Measurements from ENCODE around the gene KIF26B. TPM values are rescaled to one million over a fixed set of nuclear protein-coding genes. Genes with fewer than 3 reads are reported as not detected.

The KIF26B gene
- total and polyA plus RNA-seq, 10 of the 15 experiments (the other 5 are each of a cell fraction or from before 2014, with no cell fraction given): 0.35 to 11.6 (median 2.2) TPM

DNA sequence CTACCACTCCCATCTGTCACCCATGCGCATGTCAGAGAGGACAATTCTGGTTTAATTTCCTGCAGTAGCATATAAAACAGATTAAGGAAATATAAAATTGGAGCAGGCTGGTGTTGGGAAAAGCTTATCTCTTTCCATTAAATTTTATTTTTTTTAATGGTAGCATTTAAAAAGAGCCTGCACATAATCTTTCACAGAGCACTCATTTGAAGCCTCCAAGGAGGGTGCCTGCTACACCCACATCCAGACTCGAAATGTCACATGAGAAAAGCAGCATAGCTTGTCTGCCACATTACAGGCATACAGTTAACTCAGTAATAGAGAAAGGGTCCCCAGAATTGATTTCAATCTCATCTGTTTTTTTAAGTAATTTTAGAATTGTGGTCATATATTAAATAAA, 599.0 kb downstream of the KIF26B start:
- Histone ChIP-seq H3K9ac (ENCODE audit: control insufficient read depth, insufficient read depth, low read length) (no peak overlapping the region), H3K4me3 (no peak overlapping the region), H3K79me2 (ENCODE audit: control insufficient read depth, insufficient read depth, low read length) (no peaks in the 10 kb centered on the region), H3K4me1 (ENCODE audit: control insufficient read depth, insufficient read depth, low read length) (peaks cover 5% of the 10 kb centered on the region; the same call in 1 of the 2 replicates), H4K20me1 (ENCODE audit: control insufficient read depth, insufficient read depth) (no peaks in the 10 kb centered on the region), H3K9me3 (replicated peaks; ENCODE audit: control insufficient read depth, insufficient read depth, low read length) (no peaks in the 10 kb centered on the region), H3K27ac (ENCODE audit: control insufficient read depth, insufficient read depth) (no peak overlapping the region), H2AFZ (ENCODE audit: control insufficient read depth, low read depth, low read length) (no peak overlapping the region), H3K4me2 (ENCODE audit: control insufficient read depth, insufficient read depth) (no peak overlapping the region), H3K36me3 (ENCODE audit: control insufficient read depth in 2 of 2, insufficient read depth in 2 of 2, low read length in 1 of 2) (no peaks in the 10 kb centered on the region), H3K27me3 (replicated peaks in 1 of 2; ENCODE audit: control insufficient read depth in 2 of 2, insufficient read depth in 2 of 2, low read length in 1 of 2) (no peaks in the 10 kb centered on the region)
- no TSS peak for BruUV-seq (replicated peaks)
- 54% methylated on average over 2 of the region's 2 CpGs for WGBS (ENCODE audit: insufficient coverage, insufficient replicate concordance, low lambda C conversion rate, missing lambda C conversion rate)
- ChIA-PET SMC1A (ENCODE audit: uncharacterized antibody, unreplicated experiment) (interaction anchor here (0.9 to 1.7 kb wide), 2 partner anchors 9 to 14 kb away, joined by 3 to 4 read pairs; no protein-coding TSS in a partner anchor), CTCF (interaction anchor here (0.6 kb wide), 1 partner anchor 50 kb away, joined by 3 read pairs; no protein-coding TSS in a partner anchor), RAD21 (ENCODE audit: unreplicated experiment) (no interaction called here), POLR2A (no interaction called here)
- DNase-seq (ENCODE audit: low read depth, low spot score) (no peak), FAIRE-seq (no peak), ATAC-seq (no peak)
- intact Hi-C loops (cut with micrococcal nuclease; ENCODE audit: unreplicated experiment): no loop called here
- in situ Hi-C loops (cut with MboI): no loop called here
- TF ChIP-seq IKZF2 (IDR thresholded peaks at IDR 0.05) (no peak), HCFC1 (IDR thresholded peaks at IDR 0.05; ENCODE audit: low read length) (no peak), FOXM1 (IDR thresholded peaks at IDR 0.05; ENCODE audit: low read depth, low read length) (no peak)
- TF ChIP-seq, protein P1, sequence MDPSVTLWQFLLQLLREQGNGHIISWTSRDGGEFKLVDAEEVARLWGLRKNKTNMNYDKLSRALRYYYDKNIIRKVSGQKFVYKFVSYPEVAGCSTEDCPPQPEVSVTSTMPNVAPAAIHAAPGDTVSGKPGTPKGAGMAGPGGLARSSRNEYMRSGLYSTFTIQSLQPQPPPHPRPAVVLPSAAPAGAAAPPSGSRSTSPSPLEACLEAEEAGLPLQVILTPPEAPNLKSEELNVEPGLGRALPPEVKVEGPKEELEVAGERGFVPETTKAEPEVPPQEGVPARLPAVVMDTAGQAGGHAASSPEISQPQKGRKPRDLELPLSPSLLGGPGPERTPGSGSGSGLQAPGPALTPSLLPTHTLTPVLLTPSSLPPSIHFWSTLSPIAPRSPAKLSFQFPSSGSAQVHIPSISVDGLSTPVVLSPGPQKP (IDR thresholded peaks at IDR 0.05; ENCODE audit: low read depth, low read length): no peak

DNA sequence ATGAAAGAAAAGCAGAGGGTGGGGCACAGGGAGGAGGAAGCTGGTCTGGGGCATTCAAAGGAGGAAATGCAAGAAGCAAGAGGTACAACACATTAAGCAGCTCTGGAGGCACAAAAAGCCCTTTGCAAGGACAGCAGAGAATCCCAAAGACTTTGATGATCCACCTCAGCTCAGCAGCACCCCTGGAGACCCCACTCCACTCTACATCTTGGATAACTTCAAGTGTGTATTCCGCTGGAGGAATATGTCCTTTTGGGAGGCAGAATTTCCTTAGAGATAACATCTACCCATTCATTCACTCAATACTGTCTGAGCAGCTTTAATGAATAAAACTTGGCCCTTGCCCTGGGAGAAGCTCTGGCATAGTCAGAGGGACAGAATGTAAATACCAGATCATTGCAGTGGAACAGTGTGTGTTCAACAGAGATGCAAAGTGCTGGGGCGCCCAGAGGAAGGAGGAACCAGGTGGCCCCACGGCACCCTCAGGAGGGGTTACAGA, 599.7 kb downstream of the KIF26B start:
- Histone ChIP-seq H3K27ac (ENCODE audit: control insufficient read depth, insufficient read depth) (no peak overlapping the region), H2AFZ (ENCODE audit: control insufficient read depth, low read depth, low read length) (no peak overlapping the region), H3K9me3 (replicated peaks; ENCODE audit: control insufficient read depth, insufficient read depth, low read length) (no peaks in the 10 kb centered on the region), H4K20me1 (ENCODE audit: control insufficient read depth, insufficient read depth) (no peaks in the 10 kb centered on the region), H3K36me3 (ENCODE audit: control insufficient read depth in 2 of 2, insufficient read depth in 2 of 2, low read length in 1 of 2) (no peaks in the 10 kb centered on the region), H3K4me2 (ENCODE audit: control insufficient read depth, insufficient read depth) (no peak overlapping the region), H3K9ac (ENCODE audit: control insufficient read depth, insufficient read depth, low read length) (no peak overlapping the region), H3K79me2 (ENCODE audit: control insufficient read depth, insufficient read depth, low read length) (no peaks in the 10 kb centered on the region), H3K4me1 (ENCODE audit: control insufficient read depth, insufficient read depth, low read length) (peaks cover 5% of the 10 kb centered on the region; the same call in 1 of the 2 replicates), H3K4me3 (no peak overlapping the region), H3K27me3 (replicated peaks in 1 of 2; ENCODE audit: control insufficient read depth in 2 of 2, insufficient read depth in 2 of 2, low read length in 1 of 2) (no peaks in the 10 kb centered on the region)
- ATAC-seq: peak; percentile 48
- SMC1A ChIA-PET (ENCODE audit: uncharacterized antibody, unreplicated experiment): interaction anchor here (0.6 to 1.7 kb wide), 5 partner anchors 13 to 143 kb away, joined by 3 to 4 read pairs (median 3); no protein-coding TSS in a partner anchor
- intact Hi-C loops (cut with micrococcal nuclease; ENCODE audit: unreplicated experiment) (no loop called here), in situ Hi-C loops (cut with MboI) (no loop called here)
- TF ChIP-seq STAT3 (IDR thresholded peaks at IDR 0.05; ENCODE audit: low read depth, low read length) (no peak), TCF3 (IDR thresholded peaks at IDR 0.05; ENCODE audit: borderline replicate concordance, insufficient read depth, low read depth, low read length) (no peak), SUZ12 (IDR thresholded peaks at IDR 0.05; ENCODE audit: unreplicated experiment) (no peak), NR2C1 (IDR thresholded peaks at IDR 0.05) (no peak), EED (IDR thresholded peaks at IDR 0.05; ENCODE audit: low read depth) (no peak)
- no TSS peak for BruUV-seq (replicated peaks)
- FAIRE-seq: no peak
- DNase-seq (ENCODE audit: low read depth, low spot score): no peak
- CTCF ChIA-PET: interaction anchor here (0.6 to 1.3 kb wide), 2 partner anchors 10 to 49 kb away, joined by 3 read pairs; no protein-coding TSS in a partner anchor
- 42% methylated on average over 3 of the region's 3 CpGs for WGBS (ENCODE audit: insufficient coverage, insufficient replicate concordance, low lambda C conversion rate, missing lambda C conversion rate)
- RAD21 ChIA-PET (ENCODE audit: unreplicated experiment): no interaction called here
- POLR2A ChIA-PET: no interaction called here
